Activated T-cell treated with anti-CD3 and anti-CD28 coated beads, Interleukin-2, amount 50 U/mL, for 1 hour (primary cell): ENCODE results near the gene B4GALNT1.
"Not testable (repeated sequence)": the region's sequence is repeated elsewhere in the genome, so short reads cannot be mapped to it uniquely, and the experiment has no call there.

ENCODE experiments used
- DNase-seq: peaks from one replicate; pipeline ENCODE4 v3.0.0-alpha.2; 2020

B4GALNT1 gene

GRCh38 chr12:57620245-57620935 is 12.6 kb downstream of the B4GALNT1 start:
- no peak for DNase-seq

GRCh38 chr12:57619434-57620244 is 13.4 kb downstream of the B4GALNT1 start:
- DNase-seq = peak; percentile 44

GRCh38 chr12:57618966-57619433 is 14.0 kb downstream of the B4GALNT1 start:
- no peak for DNase-seq

- not testable (repeated sequence) for DNase-seq
Measured at GRCh38 chr12:57618431-57618830, 14.6 kb downstream of the B4GALNT1 start.

- DNase-seq = no peak
Measured at GRCh38 chr12:57617942-57618341, 15.1 kb downstream of the B4GALNT1 start.

GRCh38 chr12:57616383-57617101 is 16.5 kb downstream of the B4GALNT1 start:
- no peak for DNase-seq

GRCh38 chr12:57615637-57616036 is 17.4 kb downstream of the B4GALNT1 start:
- DNase-seq = no peak

- no peak for DNase-seq
Measured at GRCh38 chr12:57614948-57615500, 18.0 kb downstream of the B4GALNT1 start.

- DNase-seq = no peak
Measured at GRCh38 chr12:57614178-57614947, 18.6 kb downstream of the B4GALNT1 start.

- no peak for DNase-seq
Measured at GRCh38 chr12:57613427-57614109, 19.4 kb downstream of the B4GALNT1 start.

- no peak for DNase-seq
Measured at GRCh38 chr12:57612711-57613426, 20.1 kb downstream of the B4GALNT1 start.

GRCh38 chr12:57611827-57612710 is 20.9 kb downstream of the B4GALNT1 start:
- no peak for DNase-seq

- peak; percentile 52 for DNase-seq
Measured at GRCh38 chr12:57611108-57611826, 21.7 kb downstream of the B4GALNT1 start, which contains the start of gene ARHGEF25. ARHGEF25 (plus strand) TSS chr12:57611435; CDS start chr12:57611895, 460 bp downstream.

- DNase-seq = no peak
Measured at GRCh38 chr12:57610554-57611107, 22.4 kb downstream of the B4GALNT1 start.

GRCh38 chr12:57609781-57610553 is 23.0 kb downstream of the B4GALNT1 start:
- DNase-seq = no peak

GRCh38 chr12:57609101-57609780 is 23.8 kb downstream of the B4GALNT1 start:
- DNase-seq = no peak

- no peak for DNase-seq
Measured at GRCh38 chr12:57607958-57608663, 24.9 kb downstream of the B4GALNT1 start.
